Astrocyte (in vitro differentiated cells and primary cell): ENCODE results near the gene NAP1L4.

Experiments
- CTCF ChIP-seq: IDR thresholded peaks from 2 replicates; pipeline ENCODE4 v1.5.1; 2011; ENCODE audit warnings: low read depth, mild to moderate bottlenecking, inconsistent platforms, low read length, moderate library complexity; ENCODE audit not compliant: insufficient read depth
- EZH2 ChIP-seq: IDR thresholded peaks from 2 replicates; pipeline ENCODE4 v1.6.1; 2012; ENCODE audit warnings: mild to moderate bottlenecking, low read length, inconsistent platforms; ENCODE audit not compliant: insufficient read depth

DNA sequence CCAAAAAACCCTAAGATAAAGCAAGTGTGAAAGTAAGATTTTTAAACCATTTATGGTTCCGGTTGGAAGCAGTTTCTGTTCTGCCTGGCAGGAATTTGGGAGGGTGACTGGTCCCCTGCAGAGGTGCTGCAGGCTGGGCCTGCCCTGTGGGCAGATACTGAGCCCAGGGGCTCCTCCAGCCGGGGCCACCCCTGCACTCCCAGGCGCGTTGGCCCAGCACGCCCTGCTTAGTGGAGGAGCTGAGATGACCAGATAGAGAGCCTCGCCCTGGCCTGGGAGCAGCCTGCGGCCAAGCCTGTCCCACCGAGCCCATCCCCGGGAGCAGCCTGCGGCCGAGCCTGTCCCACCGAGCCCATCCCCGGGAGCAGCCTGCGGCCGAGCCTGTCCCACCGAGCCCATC, 70.9 kb downstream of the NAP1L4 start:
- TF ChIP-seq CTCF, result no peak
- TF ChIP-seq EZH2, result no peak
